Mesothelial cell of epicardium (in vitro differentiated cells): Measurements from ENCODE around the gene MRPS22. TPM values are rescaled to one million over a fixed set of nuclear protein-coding genes. Genes with fewer than 3 reads are reported as not detected.

Experiments used
- DNase-seq, 2 experiments: peaks; one replicate each; pipeline ENCODE4 v3.0.0; 2021; ENCODE audit warnings: low spot score in 2 of 2; ENCODE audit not compliant: unreplicated experiment in 2 of 2
- H3K27ac Mint-ChIP-seq: 2 replicates; pipeline ENCODE4 v1.8.0; 2021; ENCODE audit warnings: mixed read lengths
- H3K27me3 Mint-ChIP-seq: 2 replicates; pipeline ENCODE4 v1.8.0; 2021; ENCODE audit warnings: low read depth, mixed read lengths
- H3K36me3 Mint-ChIP-seq: 2 replicates; pipeline ENCODE4 v1.8.0; 2021; ENCODE audit warnings: mixed read lengths
- H3K4me1 Mint-ChIP-seq: 2 replicates; pipeline ENCODE4 v1.8.0; 2021; ENCODE audit warnings: mixed read lengths
- H3K4me3 Mint-ChIP-seq: 2 replicates; pipeline ENCODE4 v1.8.0; 2021; ENCODE audit warnings: mild to moderate bottlenecking, moderate library complexity, mixed read lengths
- H3K9me3 Mint-ChIP-seq: 2 replicates; pipeline ENCODE4 v1.8.0; 2021; ENCODE audit warnings: mixed read lengths
- total RNA-seq: library from RNA; stranded (reverse); gene quantifications from 3 replicates; pipeline ENCODE4 v1.2.1, GENCODE V29; 2021
- TF ChIP-seq, protein P1 (sequence below): fragments of 200-600 bp; sonication (generic); IDR thresholded peaks from one replicate; pipeline ENCODE4 v1.5.0; 2021; ENCODE audit warnings: antibody characterized with exemption; ENCODE audit not compliant: unreplicated experiment

MRPS22 gene
- total RNA-seq, 1 donor from 2014 or later, result 34.2 TPM

DNA sequence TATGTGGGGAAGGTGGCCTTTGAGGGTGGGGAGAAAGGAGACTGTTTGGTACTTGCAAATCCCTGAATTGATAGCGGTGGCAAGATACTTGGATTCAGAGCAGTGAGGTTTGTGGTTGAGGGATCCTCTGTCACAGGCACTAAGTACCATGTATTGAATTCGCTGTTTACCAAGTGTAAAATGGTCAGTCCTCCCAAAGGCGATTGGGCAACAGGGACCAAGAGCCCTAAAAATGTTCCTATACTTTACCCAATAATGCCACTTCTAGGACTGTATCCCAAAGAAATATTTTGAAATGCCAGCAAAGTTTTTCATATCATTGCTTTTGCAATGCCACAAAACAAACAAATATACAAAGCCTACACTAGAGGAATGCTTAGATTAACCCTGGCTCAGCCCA lies 43.4 kb upstream of the MRPS22 start:
- TF ChIP-seq, protein P1, sequence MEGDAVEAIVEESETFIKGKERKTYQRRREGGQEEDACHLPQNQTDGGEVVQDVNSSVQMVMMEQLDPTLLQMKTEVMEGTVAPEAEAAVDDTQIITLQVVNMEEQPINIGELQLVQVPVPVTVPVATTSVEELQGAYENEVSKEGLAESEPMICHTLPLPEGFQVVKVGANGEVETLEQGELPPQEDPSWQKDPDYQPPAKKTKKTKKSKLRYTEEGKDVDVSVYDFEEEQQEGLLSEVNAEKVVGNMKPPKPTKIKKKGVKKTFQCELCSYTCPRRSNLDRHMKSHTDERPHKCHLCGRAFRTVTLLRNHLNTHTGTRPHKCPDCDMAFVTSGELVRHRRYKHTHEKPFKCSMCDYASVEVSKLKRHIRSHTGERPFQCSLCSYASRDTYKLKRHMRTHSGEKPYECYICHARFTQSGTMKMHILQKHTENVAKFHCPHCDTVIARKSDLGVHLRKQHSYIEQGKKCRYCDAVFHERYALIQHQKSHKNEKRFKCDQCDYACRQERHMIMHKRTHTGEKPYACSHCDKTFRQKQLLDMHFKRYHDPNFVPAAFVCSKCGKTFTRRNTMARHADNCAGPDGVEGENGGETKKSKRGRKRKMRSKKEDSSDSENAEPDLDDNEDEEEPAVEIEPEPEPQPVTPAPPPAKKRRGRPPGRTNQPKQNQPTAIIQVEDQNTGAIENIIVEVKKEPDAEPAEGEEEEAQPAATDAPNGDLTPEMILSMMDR, result no peak
- H3K27ac Mint-ChIP-seq, result no peak overlapping the region
- no peak for DNase-seq
- H3K9me3 Mint-ChIP-seq, result no peaks in the 10 kb centered on the region
- no peak overlapping the region for H3K4me3 Mint-ChIP-seq
- peaks cover 6% of the 10 kb centered on the region for H3K27me3 Mint-ChIP-seq
- peaks cover 6% of the 10 kb centered on the region for H3K4me1 Mint-ChIP-seq
- no peaks in the 10 kb centered on the region for H3K36me3 Mint-ChIP-seq

DNA sequence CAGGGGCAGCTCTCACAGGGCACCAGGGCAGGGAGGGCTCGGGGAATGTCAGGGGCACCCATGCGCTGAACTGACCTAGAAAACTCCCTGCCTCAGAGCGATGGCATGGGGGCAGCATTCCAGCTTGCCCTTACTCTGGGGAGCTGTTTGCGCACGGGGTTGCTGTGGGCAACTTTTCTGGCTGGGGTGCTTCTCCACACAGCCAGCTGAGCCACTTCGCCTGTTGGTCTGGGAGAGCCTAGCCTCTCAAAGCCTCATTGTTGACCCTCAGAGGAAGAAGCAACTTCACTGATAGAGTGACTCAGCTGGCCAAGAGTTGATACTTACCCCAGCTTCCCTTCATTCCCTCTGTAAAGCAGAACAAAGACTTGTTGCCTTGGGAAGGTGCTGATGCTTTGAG lies 42.6 kb upstream of the MRPS22 start:
- H3K36me3 Mint-ChIP-seq, result no peaks in the 10 kb centered on the region
- TF ChIP-seq, protein P1, result no peak
- peaks cover 6% of the 10 kb centered on the region for H3K4me1 Mint-ChIP-seq
- H3K27me3 Mint-ChIP-seq, result peaks cover 2% of the 10 kb centered on the region
- DNase-seq, result no peak
- no peak overlapping the region for H3K4me3 Mint-ChIP-seq
- no peak overlapping the region for H3K27ac Mint-ChIP-seq
- no peaks in the 10 kb centered on the region for H3K9me3 Mint-ChIP-seq

DNA sequence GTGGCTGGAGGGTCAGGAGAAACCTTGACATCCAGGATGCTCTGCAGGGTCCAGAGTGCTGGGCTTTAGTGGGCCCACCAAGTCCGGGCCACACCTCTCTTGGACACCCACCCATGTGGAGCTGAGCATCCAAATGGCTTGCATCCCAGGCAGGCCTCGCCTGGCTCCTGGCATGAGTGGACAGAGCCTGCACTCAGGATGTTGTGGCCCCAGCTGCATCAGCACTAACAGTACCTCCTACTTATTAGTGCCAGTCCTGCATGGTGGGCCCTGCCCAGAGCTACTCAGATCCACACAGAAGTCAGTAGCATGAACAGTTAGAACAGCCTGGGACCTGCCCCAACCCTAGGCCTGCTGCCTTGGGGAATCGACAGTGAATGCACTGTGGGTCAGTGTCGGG lies 42.2 kb upstream of the MRPS22 start:
- no peak for DNase-seq
- peaks cover 2% of the 10 kb centered on the region for H3K27me3 Mint-ChIP-seq
- H3K4me1 Mint-ChIP-seq, result peaks cover 6% of the 10 kb centered on the region
- TF ChIP-seq, protein P1, result no peak
- no peak overlapping the region for H3K4me3 Mint-ChIP-seq
- no peaks in the 10 kb centered on the region for H3K9me3 Mint-ChIP-seq
- no peak overlapping the region for H3K27ac Mint-ChIP-seq
- no peaks in the 10 kb centered on the region for H3K36me3 Mint-ChIP-seq

DNA sequence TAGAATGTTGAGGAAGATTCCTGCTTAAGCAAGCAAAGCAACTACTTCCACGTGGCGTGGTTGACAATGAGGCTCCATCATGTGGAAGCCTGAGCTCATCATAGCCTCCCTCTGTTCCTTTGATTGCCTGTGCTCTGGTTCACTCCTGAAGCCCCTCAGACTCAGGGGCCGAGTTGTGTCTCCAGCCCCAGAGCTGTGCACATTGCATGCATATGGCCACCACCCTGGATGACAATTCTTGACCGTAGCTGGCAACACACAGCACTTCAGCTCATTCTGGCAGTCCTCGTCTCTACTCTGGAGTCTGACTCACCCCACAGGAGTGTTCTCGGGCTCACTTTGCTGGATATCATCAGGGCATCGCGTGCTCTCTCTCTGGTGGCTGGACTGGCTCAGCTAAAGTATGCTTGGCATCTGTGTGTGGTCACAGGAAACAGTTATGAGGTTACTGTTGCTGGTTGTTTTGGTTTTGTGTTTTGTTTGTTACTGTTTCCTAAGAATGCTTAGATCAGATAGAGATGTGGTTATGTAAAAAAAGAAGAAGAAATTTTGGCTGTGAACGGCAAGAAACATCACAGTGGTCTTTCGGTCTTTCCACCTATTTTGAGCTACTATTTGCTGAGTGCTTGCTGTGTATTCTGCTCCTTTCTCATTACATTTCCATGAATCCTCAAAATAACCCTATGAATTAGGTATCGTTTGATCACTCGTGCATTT lies 41.6 kb upstream of the MRPS22 start:
- DNase-seq, result no peak
- Mint-ChIP-seq H3K4me3 (no peak overlapping the region), H3K36me3 (no peaks in the 10 kb centered on the region), H3K27ac (no peak overlapping the region), H3K27me3 (peaks cover 2% of the 10 kb centered on the region), H3K4me1 (peaks cover 6% of the 10 kb centered on the region), H3K9me3 (no peaks in the 10 kb centered on the region)
- TF ChIP-seq, protein P1, result no peak

DNA sequence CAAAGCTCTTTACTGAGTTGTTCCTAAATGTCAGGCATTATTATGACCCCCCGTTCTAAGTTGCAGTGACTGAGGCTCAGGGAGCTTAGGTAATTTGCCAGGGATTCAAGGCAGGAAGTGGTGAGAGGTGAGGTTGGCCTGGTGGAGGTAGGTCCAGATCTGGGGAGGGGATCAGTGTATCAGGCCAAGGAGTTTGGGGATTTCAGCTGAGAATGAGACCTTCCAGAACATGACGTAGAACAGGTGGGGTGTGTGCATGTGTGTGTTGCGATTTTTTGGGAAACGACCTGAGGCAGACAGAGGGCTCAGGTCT lies 41.1 kb upstream of the MRPS22 start:
- no peak for DNase-seq
- H3K4me1 Mint-ChIP-seq, result peaks cover 6% of the 10 kb centered on the region
- H3K9me3 Mint-ChIP-seq, result no peaks in the 10 kb centered on the region
- no peak overlapping the region for H3K4me3 Mint-ChIP-seq
- no peak overlapping the region for H3K27ac Mint-ChIP-seq
- H3K27me3 Mint-ChIP-seq, result peaks cover 2% of the 10 kb centered on the region
- TF ChIP-seq, protein P1, result no peak
- no peaks in the 10 kb centered on the region for H3K36me3 Mint-ChIP-seq

DNA sequence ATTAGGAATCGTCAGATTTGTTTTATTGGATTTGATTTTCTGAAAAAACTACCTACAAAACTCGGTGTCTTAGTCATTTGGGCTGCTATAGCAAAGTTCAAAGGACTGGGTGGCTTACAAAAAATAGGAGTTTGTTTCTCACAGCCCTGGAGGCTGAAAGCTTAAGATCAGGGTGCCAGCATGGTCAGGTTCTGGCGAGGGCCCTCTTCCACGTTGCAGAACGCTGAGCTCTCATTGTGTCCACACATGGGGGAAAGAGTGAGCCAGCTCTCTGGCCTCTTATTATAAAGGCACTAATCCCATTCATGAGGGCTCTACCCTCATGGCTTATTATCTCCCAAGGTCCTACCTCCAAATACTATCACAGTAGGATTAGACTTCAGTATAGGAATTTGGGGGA lies 40.6 kb upstream of the MRPS22 start:
- H3K27ac Mint-ChIP-seq, result no peak overlapping the region
- no peaks in the 10 kb centered on the region for H3K9me3 Mint-ChIP-seq
- TF ChIP-seq, protein P1, result no peak

More for the DNA sequence above, 40.6 kb upstream of the MRPS22 start:
- peaks cover 2% of the 10 kb centered on the region for H3K27me3 Mint-ChIP-seq
- peaks cover 6% of the 10 kb centered on the region for H3K4me1 Mint-ChIP-seq
- H3K4me3 Mint-ChIP-seq, result no peak overlapping the region
- DNase-seq, result no peak
- H3K36me3 Mint-ChIP-seq, result no peaks in the 10 kb centered on the region
